Sigmoid colon (tissue), 3 donors: ENCODE results near the gene PEAR1.

Experiments used
- POLR2A ChIP-seq, 2 donors: fragments of 450-650 bp; IDR thresholded peaks; one replicate each; pipeline ENCODE4 v1.6.1; 2016; ENCODE audit warnings: antibody characterized with exemption in 2 of 2, mild to moderate bottlenecking in 2 of 2, moderate library complexity in 2 of 2
- TF ChIP-seq, protein P1 (sequence below), 4 experiments: fragments of 450-650 bp in 3 of 4; fragments of 200-600 bp in 1 of 4; IDR thresholded peaks; one replicate each; pipeline ENCODE4 v1.5.1; 2016 to 2019; ENCODE audit warnings: antibody characterized with exemption in 4 of 4, mild to moderate bottlenecking in 3 of 4, moderate library complexity in 2 of 4

- TF ChIP-seq, protein P1, sequence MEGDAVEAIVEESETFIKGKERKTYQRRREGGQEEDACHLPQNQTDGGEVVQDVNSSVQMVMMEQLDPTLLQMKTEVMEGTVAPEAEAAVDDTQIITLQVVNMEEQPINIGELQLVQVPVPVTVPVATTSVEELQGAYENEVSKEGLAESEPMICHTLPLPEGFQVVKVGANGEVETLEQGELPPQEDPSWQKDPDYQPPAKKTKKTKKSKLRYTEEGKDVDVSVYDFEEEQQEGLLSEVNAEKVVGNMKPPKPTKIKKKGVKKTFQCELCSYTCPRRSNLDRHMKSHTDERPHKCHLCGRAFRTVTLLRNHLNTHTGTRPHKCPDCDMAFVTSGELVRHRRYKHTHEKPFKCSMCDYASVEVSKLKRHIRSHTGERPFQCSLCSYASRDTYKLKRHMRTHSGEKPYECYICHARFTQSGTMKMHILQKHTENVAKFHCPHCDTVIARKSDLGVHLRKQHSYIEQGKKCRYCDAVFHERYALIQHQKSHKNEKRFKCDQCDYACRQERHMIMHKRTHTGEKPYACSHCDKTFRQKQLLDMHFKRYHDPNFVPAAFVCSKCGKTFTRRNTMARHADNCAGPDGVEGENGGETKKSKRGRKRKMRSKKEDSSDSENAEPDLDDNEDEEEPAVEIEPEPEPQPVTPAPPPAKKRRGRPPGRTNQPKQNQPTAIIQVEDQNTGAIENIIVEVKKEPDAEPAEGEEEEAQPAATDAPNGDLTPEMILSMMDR (IDR thresholded peaks at IDR 0.05) = peak; percentile 14 to 77 (median 60)
- no peak for TF ChIP-seq POLR2A (IDR thresholded peaks at IDR 0.05)
These were observed 1.1 kb upstream of the PEAR1 start for GRCh38 chr1:156892190-156893047.
